Erythroblast (primary cell): ENCODE results near the gene STAT4.

Experiments
- GATA1 ChIP-seq: IDR thresholded peaks from 2 replicates; pipeline ENCODE4 v1.6.1; 2011; ENCODE audit warnings: low read depth, mild to moderate bottlenecking, control low read depth, low read length, moderate library complexity
- POLR2A ChIP-seq: IDR thresholded peaks from 2 replicates; pipeline ENCODE4 v1.6.1; 2011; ENCODE audit warnings: mild to moderate bottlenecking, low read length

- TF ChIP-seq POLR2A (no peak), GATA1 (no peak)
Observed at GRCh38 chr2:191001624-191002023, 149.2 kb downstream of the STAT4 start.
